ENCODE measurements around the gene ARPC1A. TPM values are rescaled to one million over a fixed set of nuclear protein-coding genes. Genes with fewer than 3 reads are reported as not detected.
"Not testable (repeated sequence)": the region's sequence is repeated elsewhere in the genome, so short reads cannot be mapped to it uniquely, and the experiment has no call there.

Gene ARPC1A
- total RNA-seq, result 100 to 1,000 TPM in 4 of 8 experiments, 10 to 100 TPM in 4; 82.9 to 171 (median 106) TPM

- Histone ChIP-seq H3K27ac (peak within 1 kb of the TSS; percentile 86 to 95), H3K4me1 (replicated peaks in 1 of 2) (peaks cover 5 to 20% of the 10 kb centered on the region in 2 donors), H3K4me3 (peak within 1 kb of the TSS; percentile 84 to 99 (median 98))
- in situ Hi-C loops (cut with MboI; ENCODE audit: low pct_unique_long_range_greater_than_20kb in 2 of 9, low sequenced_read_pairs in 9 of 9, unreplicated experiment in 9 of 9), result no loop called here
- WGBS, 10 experiments, result 0 to 18% (median 3%) methylated on average over 4 to 26 of the region's 82 CpGs; no CpG with 5 or more reads in 6 of the 10 experiments
- ATAC-seq (replicated peaks in 6 of 8), result peak; percentile 86 to 97 (median 97)
These were observed at the start of gene ARPC1A for GRCh38 chr7:99325592-99326407. Gene ARPC1A, plus strand, starts transcription at chr7:99325898. Its CDS starts 7,456 bp downstream, at chr7:99333354.

DNA sequence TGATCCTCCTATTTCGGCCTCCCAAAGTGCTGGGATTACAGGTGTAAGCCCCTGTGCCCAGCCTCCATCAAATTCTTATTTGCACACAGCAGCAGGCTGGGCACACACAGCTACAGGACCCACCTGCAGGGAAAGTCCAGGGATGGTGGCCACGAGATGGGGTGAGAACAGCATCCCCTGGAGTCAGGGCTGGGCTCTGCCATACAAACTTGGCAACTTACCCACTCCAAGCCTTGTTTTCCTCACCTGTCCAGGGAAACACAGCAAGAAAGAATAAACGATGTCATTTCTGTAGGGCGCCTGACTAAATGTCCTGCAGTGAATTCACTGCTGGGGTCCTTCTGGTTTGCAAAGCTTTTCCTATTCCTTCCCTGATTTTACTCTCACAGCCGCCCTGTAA, 47.5 kb upstream of the ARPC1A start:
- H3K27ac ChIP-seq, result no peak overlapping the region
- in situ Hi-C loops (cut with MboI; ENCODE audit: low pct_unique_long_range_greater_than_20kb in 2 of 9, low sequenced_read_pairs in 9 of 9, unreplicated experiment in 9 of 9), result no loop called here
- no peak for ATAC-seq (replicated peaks in 6 of 8)
- no peaks in the 10 kb centered on the region for H3K4me1 ChIP-seq (replicated peaks in 1 of 2)
- WGBS, 10 experiments, result 13 to 100% (median 68%) methylated on average over 1 to 4 of the region's 5 CpGs; no CpG with 5 or more reads in 2 of the 10 experiments
- H3K4me3 ChIP-seq, result no peak overlapping the region

DNA sequence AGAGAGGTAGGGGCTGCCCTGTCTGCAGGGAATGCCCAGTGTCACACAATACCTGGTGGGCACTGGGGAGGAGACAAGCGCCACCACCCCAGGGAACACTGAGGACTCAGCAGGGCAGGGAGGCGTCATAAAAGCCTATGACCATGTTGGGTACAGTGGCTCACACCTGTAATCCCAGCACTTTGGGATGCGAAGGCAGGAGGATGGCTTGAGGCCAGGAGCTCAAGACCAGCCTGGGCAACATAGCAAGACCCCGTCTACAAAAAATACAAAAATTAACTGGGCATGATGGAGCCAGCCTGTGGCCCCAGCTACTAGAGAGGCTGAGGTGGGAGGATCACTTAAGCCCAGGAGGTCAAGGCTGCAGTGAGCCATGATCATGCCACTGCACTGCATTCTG, 41.5 kb upstream of the ARPC1A start:
- H3K27ac ChIP-seq; H3K4me3 ChIP-seq; ATAC-seq (replicated peaks in 6 of 8); H3K4me1 ChIP-seq (replicated peaks in 1 of 2); in situ Hi-C loops (cut with MboI; ENCODE audit: low pct_unique_long_range_greater_than_20kb in 2 of 9, low sequenced_read_pairs in 9 of 9, unreplicated experiment in 9 of 9): not testable (repeated sequence)
- WGBS, 10 experiments, result 67 to 100% (median 94%) methylated on average over 1 to 4 of the region's 4 CpGs; no CpG with 5 or more reads in 5 of the 10 experiments

GRCh38 chr7:99287779-99288534, 37.7 kb upstream of the ARPC1A start:
- in situ Hi-C loops (cut with MboI; ENCODE audit: low pct_unique_long_range_greater_than_20kb in 2 of 9, low sequenced_read_pairs in 9 of 9, unreplicated experiment in 9 of 9), result no loop called here
- no peak overlapping the region for H3K27ac ChIP-seq
- no peak overlapping the region for H3K4me3 ChIP-seq
- H3K4me1 ChIP-seq (replicated peaks in 1 of 2), result no peaks in the 10 kb centered on the region
- WGBS, 10 experiments, result 60 to 100% (median 95%) methylated on average over 1 to 16 of the region's 23 CpGs; no CpG with 5 or more reads in 2 of the 10 experiments
- ATAC-seq (replicated peaks in 6 of 8), result no peak

DNA sequence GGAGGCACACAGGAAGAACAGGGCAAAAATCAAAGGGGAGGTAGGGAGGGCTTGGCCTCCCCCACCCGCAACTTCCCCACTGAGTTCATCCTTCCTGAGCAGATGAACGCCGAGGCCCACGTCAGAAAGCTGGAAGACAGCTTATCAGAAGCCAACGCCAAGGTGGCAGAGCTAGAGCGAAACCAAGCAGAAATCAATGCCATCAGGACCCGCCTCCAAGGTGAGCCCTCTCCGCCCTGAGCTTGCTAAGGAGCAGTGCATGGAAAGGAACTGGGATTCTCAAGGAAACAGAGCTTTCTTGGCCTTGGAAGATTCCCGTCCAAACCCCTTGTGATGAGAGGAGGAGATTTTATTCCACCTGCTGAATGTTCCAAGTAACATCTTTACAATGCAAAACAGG, 36.5 kb upstream of the ARPC1A start:
- in situ Hi-C loops (cut with MboI; ENCODE audit: low pct_unique_long_range_greater_than_20kb in 2 of 9, low sequenced_read_pairs in 9 of 9, unreplicated experiment in 9 of 9), result no loop called here
- Histone ChIP-seq H3K4me3 (no peak overlapping the region), H3K27ac (no peak overlapping the region), H3K4me1 (replicated peaks in 1 of 2) (no peaks in the 10 kb centered on the region)
- no peak for ATAC-seq (replicated peaks in 6 of 8)
- 58 to 100% (median 71%) methylated on average over 1 to 6 of the region's 9 CpGs; no CpG with 5 or more reads in 5 of the 10 experiments for WGBS, 10 experiments

- H3K4me1 ChIP-seq (replicated peaks in 1 of 2); H3K27ac ChIP-seq; H3K4me3 ChIP-seq; in situ Hi-C loops (cut with MboI; ENCODE audit: low pct_unique_long_range_greater_than_20kb in 2 of 9, low sequenced_read_pairs in 9 of 9, unreplicated experiment in 9 of 9); ATAC-seq (replicated peaks in 6 of 8): not testable (repeated sequence)
- 78 to 100% (median 94%) methylated on average over 1 to 2 of the region's 3 CpGs; no CpG with 5 or more reads in 3 of the 10 experiments for WGBS, 10 experiments
These were observed 35.5 kb upstream of the ARPC1A start for GRCh38 chr7:99290148-99290547.

- in situ Hi-C loops (cut with MboI; ENCODE audit: low pct_unique_long_range_greater_than_20kb in 2 of 9, low sequenced_read_pairs in 9 of 9, unreplicated experiment in 9 of 9), result no loop called here
- 63 to 100% (median 95%) methylated on average over 1 to 4 of the region's 10 CpGs; no CpG with 5 or more reads in 4 of the 10 experiments for WGBS, 10 experiments
- H3K4me1 ChIP-seq (replicated peaks in 1 of 2), result no peaks in the 10 kb centered on the region
- H3K4me3 ChIP-seq, result no peak overlapping the region
- ATAC-seq (replicated peaks in 6 of 8), result no peak
- no peak overlapping the region for H3K27ac ChIP-seq
These were observed 34.6 kb upstream of the ARPC1A start for GRCh38 chr7:99290980-99291607.

DNA sequence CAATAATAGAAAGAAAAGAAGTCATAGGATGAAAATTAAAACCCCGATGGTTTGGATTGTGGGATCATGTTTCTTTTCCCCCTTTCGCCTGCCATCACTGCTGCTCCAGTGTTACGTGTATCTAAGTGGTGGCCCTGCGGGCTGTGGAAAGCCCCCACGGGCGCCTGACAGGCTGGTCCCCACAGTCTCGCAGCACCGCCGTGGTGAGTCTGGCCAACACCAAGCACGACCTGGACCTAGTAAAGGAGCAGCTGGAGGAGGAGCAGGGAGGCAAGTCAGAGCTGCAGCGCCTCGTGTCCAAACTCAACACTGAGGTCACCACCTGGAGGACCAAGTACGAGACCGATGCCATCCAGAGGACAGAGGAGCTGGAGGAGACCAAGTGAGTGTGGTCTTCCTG, 33.6 kb upstream of the ARPC1A start:
- in situ Hi-C loops (cut with MboI; ENCODE audit: low pct_unique_long_range_greater_than_20kb in 2 of 9, low sequenced_read_pairs in 9 of 9, unreplicated experiment in 9 of 9), result no loop called here
- 44 to 100% (median 88%) methylated on average over 1 to 12 of the region's 14 CpGs; no CpG with 5 or more reads in 3 of the 10 experiments for WGBS, 10 experiments
- no peak for ATAC-seq (replicated peaks in 6 of 8)
- H3K4me1 ChIP-seq (replicated peaks in 1 of 2), result no peaks in the 10 kb centered on the region
- no peak overlapping the region for H3K27ac ChIP-seq
- no peak overlapping the region for H3K4me3 ChIP-seq

GRCh38 chr7:99293167-99293566, 32.5 kb upstream of the ARPC1A start:
- ATAC-seq (replicated peaks in 6 of 8), result no peak
- Histone ChIP-seq H3K4me3 (no peak overlapping the region), H3K4me1 (replicated peaks in 1 of 2) (no peaks in the 10 kb centered on the region), H3K27ac (no peak overlapping the region)
- in situ Hi-C loops (cut with MboI; ENCODE audit: low pct_unique_long_range_greater_than_20kb in 2 of 9, low sequenced_read_pairs in 9 of 9, unreplicated experiment in 9 of 9), result no loop called here
- WGBS, 10 experiments, result 83 to 100% (median 100%) methylated on average over 1 of the region's 1 CpG; no CpG with 5 or more reads in 6 of the 10 experiments

- 50 to 100% (median 67%) methylated on average over 2 to 4 of the region's 4 CpGs; no CpG with 5 or more reads in 5 of the 10 experiments for WGBS, 10 experiments
- ATAC-seq (replicated peaks in 6 of 8), result no peak
- Histone ChIP-seq H3K27ac (no peak overlapping the region), H3K4me3 (no peak overlapping the region), H3K4me1 (replicated peaks in 1 of 2) (no peaks in the 10 kb centered on the region)
- in situ Hi-C loops (cut with MboI; ENCODE audit: low pct_unique_long_range_greater_than_20kb in 2 of 9, low sequenced_read_pairs in 9 of 9, unreplicated experiment in 9 of 9), result no loop called here
These were observed 32.0 kb upstream of the ARPC1A start for GRCh38 chr7:99293650-99294049.

GRCh38 chr7:99296471-99296870, 29.2 kb upstream of the ARPC1A start:
- Histone ChIP-seq H3K4me3 (no peak overlapping the region), H3K27ac (no peak overlapping the region), H3K4me1 (replicated peaks in 1 of 2) (no peaks in the 10 kb centered on the region)
- ATAC-seq (replicated peaks in 6 of 8), result no peak
- in situ Hi-C loops (cut with MboI; ENCODE audit: low pct_unique_long_range_greater_than_20kb in 2 of 9, low sequenced_read_pairs in 9 of 9, unreplicated experiment in 9 of 9), result no loop called here
- WGBS, 10 experiments, result 40 to 100% (median 100%) methylated on average over 1 to 3 of the region's 5 CpGs; no CpG with 5 or more reads in 5 of the 10 experiments

- WGBS, 10 experiments, result 68 to 100% (median 85%) methylated on average over 1 to 3 of the region's 19 CpGs; no CpG with 5 or more reads in 6 of the 10 experiments
- no peak for ATAC-seq (replicated peaks in 6 of 8)
- no peak overlapping the region for H3K4me3 ChIP-seq
- H3K4me1 ChIP-seq (replicated peaks in 1 of 2), result no peaks in the 10 kb centered on the region
- in situ Hi-C loops (cut with MboI; ENCODE audit: low pct_unique_long_range_greater_than_20kb in 2 of 9, low sequenced_read_pairs in 9 of 9, unreplicated experiment in 9 of 9), result loop anchor here in 4 of 9 experiments (25.0 kb wide), 1 partner anchor 264 kb away; no protein-coding TSS in a partner anchor
- no peak overlapping the region for H3K27ac ChIP-seq
These were observed 24.2 kb upstream of the ARPC1A start for GRCh38 chr7:99301496-99301895.
